ENCODE results near the gene CHN2. TPM values are rescaled to one million over a fixed set of nuclear protein-coding genes. Genes with fewer than 3 reads are reported as not detected.

CHN2 gene
- total RNA-seq, 1 donor from 2014 or later = 14.2 TPM

DNA sequence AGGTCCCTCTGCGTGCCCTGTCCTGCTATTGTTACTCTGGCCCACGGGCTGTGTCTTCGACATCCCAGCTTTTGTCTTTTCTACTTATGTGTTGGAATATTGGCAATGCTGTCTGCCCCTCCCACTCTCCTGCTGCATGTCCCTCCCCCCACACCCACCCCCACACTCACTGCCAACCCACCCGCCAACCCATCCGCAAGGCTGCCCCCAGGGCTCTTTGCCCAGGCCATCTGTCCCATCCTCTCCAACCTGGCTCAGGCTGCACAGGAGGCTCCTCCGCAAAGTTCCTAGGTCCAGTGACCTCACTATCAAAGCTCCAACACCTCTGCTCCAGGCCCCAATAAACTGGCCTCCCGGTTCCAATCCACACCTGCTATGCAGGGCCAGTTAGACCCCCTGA is 202.0 kb downstream of the CHN2 start:
- DNase-seq = no peak
- H3K4me1 ChIP-seq = no peaks in the 10 kb centered on the region
- intact Hi-C loops (cut with DNase I) = no loop called here
- no peak overlapping the region for H3K27ac ChIP-seq
- peaks cover 9% of the 10 kb centered on the region for H3K36me3 ChIP-seq
- no peaks in the 10 kb centered on the region for H3K27me3 ChIP-seq (ENCODE audit: low read depth)
- TF ChIP-seq, protein P1, sequence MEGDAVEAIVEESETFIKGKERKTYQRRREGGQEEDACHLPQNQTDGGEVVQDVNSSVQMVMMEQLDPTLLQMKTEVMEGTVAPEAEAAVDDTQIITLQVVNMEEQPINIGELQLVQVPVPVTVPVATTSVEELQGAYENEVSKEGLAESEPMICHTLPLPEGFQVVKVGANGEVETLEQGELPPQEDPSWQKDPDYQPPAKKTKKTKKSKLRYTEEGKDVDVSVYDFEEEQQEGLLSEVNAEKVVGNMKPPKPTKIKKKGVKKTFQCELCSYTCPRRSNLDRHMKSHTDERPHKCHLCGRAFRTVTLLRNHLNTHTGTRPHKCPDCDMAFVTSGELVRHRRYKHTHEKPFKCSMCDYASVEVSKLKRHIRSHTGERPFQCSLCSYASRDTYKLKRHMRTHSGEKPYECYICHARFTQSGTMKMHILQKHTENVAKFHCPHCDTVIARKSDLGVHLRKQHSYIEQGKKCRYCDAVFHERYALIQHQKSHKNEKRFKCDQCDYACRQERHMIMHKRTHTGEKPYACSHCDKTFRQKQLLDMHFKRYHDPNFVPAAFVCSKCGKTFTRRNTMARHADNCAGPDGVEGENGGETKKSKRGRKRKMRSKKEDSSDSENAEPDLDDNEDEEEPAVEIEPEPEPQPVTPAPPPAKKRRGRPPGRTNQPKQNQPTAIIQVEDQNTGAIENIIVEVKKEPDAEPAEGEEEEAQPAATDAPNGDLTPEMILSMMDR (IDR thresholded peaks at IDR 0.05) = no peak
- no peak for ATAC-seq
- H3K4me3 ChIP-seq = no peak overlapping the region
- H3K9me3 ChIP-seq = no peaks in the 10 kb centered on the region

DNA sequence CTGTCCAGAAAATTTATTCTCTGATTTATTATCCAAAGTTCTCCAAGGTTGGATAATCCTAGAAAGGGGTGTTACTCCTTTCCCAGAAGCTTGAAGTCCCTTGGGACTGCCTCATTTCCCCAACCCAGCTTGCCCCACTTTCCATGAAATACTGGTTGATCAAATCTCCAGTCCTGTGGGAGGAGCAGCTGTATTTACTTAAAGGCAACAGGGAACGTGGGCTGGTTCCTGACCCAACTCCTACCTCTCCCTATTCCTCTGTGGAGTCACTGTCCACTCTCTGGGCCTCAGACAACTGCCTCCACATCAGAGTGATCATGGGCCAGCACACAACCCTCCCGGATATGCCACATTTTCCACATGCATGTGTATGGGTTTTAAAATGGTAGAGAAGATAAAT is 202.8 kb downstream of the CHN2 start:
- Histone ChIP-seq H3K27me3 (ENCODE audit: low read depth) (no peaks in the 10 kb centered on the region), H3K9me3 (no peaks in the 10 kb centered on the region), H3K4me3 (no peak overlapping the region), H3K4me1 (no peaks in the 10 kb centered on the region), H3K36me3 (peaks cover 9% of the 10 kb centered on the region), H3K27ac (no peak overlapping the region)
- TF ChIP-seq, protein P1 (IDR thresholded peaks at IDR 0.05) = no peak
- ATAC-seq (no peak), DNase-seq (no peak)
- intact Hi-C loops (cut with DNase I) = no loop called here

DNA sequence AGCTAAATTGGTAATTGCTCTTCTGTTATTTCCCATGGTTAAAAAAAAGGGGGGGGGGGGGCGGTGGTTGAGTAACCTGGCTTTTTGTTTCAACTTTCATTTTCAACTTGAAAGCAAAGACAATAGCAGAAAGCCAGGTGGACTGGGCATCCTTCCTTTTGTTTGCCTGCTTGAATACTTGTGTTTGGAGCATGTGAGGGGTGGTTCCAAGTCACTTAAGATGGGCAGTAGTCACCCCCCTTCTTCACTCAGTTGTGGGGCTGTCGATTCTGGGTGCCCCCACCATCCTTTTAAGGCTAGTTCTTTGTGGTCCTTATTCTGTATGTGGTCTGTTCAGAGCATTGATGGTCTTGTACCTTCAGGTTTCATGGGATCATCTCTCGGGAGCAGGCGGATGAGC is 203.4 kb downstream of the CHN2 start:
- intact Hi-C loops (cut with DNase I) = no loop called here
- ATAC-seq = no peak
- Histone ChIP-seq H3K27me3 (ENCODE audit: low read depth) (no peaks in the 10 kb centered on the region), H3K9me3 (no peaks in the 10 kb centered on the region), H3K4me3 (no peak overlapping the region), H3K4me1 (no peaks in the 10 kb centered on the region), H3K36me3 (peaks cover 9% of the 10 kb centered on the region), H3K27ac (no peak overlapping the region)
- DNase-seq = no peak
- TF ChIP-seq, protein P1 (IDR thresholded peaks at IDR 0.05) = no peak

DNA sequence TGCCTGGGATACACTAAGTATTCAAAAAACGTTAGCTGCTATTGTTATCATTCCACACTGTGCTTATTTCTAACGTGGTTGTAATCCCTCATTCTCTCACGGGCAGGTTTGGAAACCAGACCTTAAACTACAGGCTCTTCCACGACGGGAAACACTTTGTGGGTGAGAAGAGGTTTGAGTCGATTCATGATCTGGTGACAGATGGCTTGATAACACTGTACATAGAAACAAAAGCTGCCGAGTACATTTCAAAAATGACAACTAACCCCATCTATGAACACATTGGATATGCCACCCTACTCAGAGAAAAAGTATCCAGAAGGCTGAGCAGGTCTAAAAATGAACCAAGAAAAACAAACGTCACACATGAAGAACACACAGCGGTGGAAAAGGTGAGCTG is 205.9 kb downstream of the CHN2 start:
- no peak overlapping the region for H3K27ac ChIP-seq
- H3K36me3 ChIP-seq = peaks cover 9% of the 10 kb centered on the region
- no peak overlapping the region for H3K4me3 ChIP-seq
- H3K4me1 ChIP-seq = no peaks in the 10 kb centered on the region
- intact Hi-C loops (cut with DNase I) = no loop called here
- TF ChIP-seq, protein P1 (IDR thresholded peaks at IDR 0.05) = no peak
- ATAC-seq (no peak), DNase-seq (no peak)
- H3K9me3 ChIP-seq = no peaks in the 10 kb centered on the region
- H3K27me3 ChIP-seq (ENCODE audit: low read depth) = no peaks in the 10 kb centered on the region

DNA sequence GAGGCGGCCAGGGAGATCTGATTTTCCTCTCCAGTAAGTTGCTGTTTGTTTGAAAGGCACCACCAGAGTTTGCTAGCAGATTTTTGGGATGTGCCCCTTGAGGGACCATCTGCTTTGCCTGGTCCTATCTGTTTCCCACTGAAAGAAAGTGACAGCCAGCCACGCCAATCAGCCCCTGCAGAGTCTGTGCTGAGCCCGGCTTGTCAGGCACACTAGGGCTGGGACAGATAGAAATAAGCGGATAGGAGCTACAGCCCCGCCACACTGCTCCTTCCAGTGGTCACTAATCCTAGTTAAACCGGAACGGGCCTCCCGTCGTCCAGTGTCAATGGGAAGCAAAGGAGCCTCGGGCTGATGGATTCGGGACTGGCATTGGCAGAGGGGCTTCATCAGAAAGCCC is 207.2 kb downstream of the CHN2 start:
- Histone ChIP-seq H3K4me3 (no peak overlapping the region), H3K27ac (no peak overlapping the region), H3K9me3 (no peaks in the 10 kb centered on the region), H3K36me3 (peaks cover 9% of the 10 kb centered on the region), H3K4me1 (no peaks in the 10 kb centered on the region), H3K27me3 (ENCODE audit: low read depth) (no peaks in the 10 kb centered on the region)
- DNase-seq (no peak), ATAC-seq (no peak)
- TF ChIP-seq, protein P1 (IDR thresholded peaks at IDR 0.05) = no peak
- intact Hi-C loops (cut with DNase I) = no loop called here

DNA sequence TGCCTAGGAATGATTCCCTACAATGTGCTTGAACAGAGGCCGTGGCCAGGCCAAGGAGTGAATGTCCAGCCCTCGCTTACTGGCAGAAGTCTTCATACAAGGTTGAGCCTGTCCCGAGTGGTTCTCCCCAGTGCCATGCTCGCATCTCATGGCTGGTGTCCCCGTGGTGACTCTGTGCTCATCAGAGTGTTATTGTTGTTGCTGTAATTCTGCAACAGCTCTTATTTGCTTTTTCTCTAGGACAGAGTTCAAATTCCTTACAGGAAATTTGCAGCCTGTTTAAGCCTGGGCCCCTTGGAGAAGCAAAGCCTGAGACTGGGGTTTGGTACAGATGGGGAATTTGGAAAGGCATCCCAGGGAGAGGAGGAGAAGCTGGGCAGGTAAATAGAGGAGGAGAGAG is 211.3 kb downstream of the CHN2 start:
- Histone ChIP-seq H3K4me1 (no peaks in the 10 kb centered on the region), H3K27ac (no peak overlapping the region), H3K9me3 (no peaks in the 10 kb centered on the region), H3K4me3 (no peak overlapping the region), H3K36me3 (no peaks in the 10 kb centered on the region), H3K27me3 (ENCODE audit: low read depth) (no peaks in the 10 kb centered on the region)
- intact Hi-C loops (cut with DNase I) = loop anchor here (5.0 kb wide), 1 partner anchor 484 kb away; no protein-coding TSS in a partner anchor
- DNase-seq (no peak), ATAC-seq (no peak)
- TF ChIP-seq, protein P1 (IDR thresholded peaks at IDR 0.05) = no peak
